ENCODE measurements around the gene CFAP299.

The CFAP299 gene

GRCh38 chr4:80540785-80541469 lies 205.4 kb downstream of the CFAP299 start:
- peak overlapping the region; percentile 29 for H3K4me2 ChIP-seq (ENCODE audit: low read depth, low read length, poor library complexity, severe bottlenecking)

GRCh38 chr4:80542747-80543146 lies 207.2 kb downstream of the CFAP299 start:
- H3K4me3 ChIP-seq (ENCODE audit: insufficient read depth, low read length, poor library complexity, severe bottlenecking): no peak overlapping the region
- H2AFZ ChIP-seq (ENCODE audit: low read depth, low read length, severe bottlenecking): no peak overlapping the region
- H3K9me2 ChIP-seq (replicated peaks; ENCODE audit: insufficient read depth, low read length): no peaks in the 10 kb centered on the region
- no peaks in the 10 kb centered on the region for H3K9me3 ChIP-seq (ENCODE audit: insufficient read depth, low read length)
- H3K36me3 ChIP-seq (ENCODE audit: low read length): no peaks in the 10 kb centered on the region
- H3K27ac ChIP-seq (ENCODE audit: low read depth, low read length): no peak overlapping the region
- no peaks in the 10 kb centered on the region for H3K27me3 ChIP-seq (ENCODE audit: low read length)
- no peaks in the 10 kb centered on the region for H4K20me1 ChIP-seq (ENCODE audit: low read depth, low read length)
- TF ChIP-seq CTCF (IDR thresholded peaks at IDR 0.05; ENCODE audit: insufficient read depth, low read length, poor library complexity, severe bottlenecking) (no peak), EZH2phosphoT487 (conservative IDR thresholded peaks at IDR 0.05; ENCODE audit: low read length) (no peak)
- H3K9ac ChIP-seq (ENCODE audit: low read length): no peak overlapping the region
- no peak overlapping the region for H3K4me2 ChIP-seq (ENCODE audit: low read depth, low read length, poor library complexity, severe bottlenecking)
- no peaks in the 10 kb centered on the region for H3K79me2 ChIP-seq (ENCODE audit: insufficient read depth, low read length)
- H3F3A ChIP-seq (ENCODE audit: insufficient read depth): no peaks in the 10 kb centered on the region

More at GRCh38 chr4:80540785-80541469, 205.4 kb downstream of the CFAP299 start:
- Histone ChIP-seq H2AFZ (ENCODE audit: low read depth, low read length, severe bottlenecking) (no peak overlapping the region), H3K27ac (ENCODE audit: low read depth, low read length) (no peak overlapping the region), H3K79me2 (ENCODE audit: insufficient read depth, low read length) (no peaks in the 10 kb centered on the region), H3K9ac (ENCODE audit: low read length) (no peak overlapping the region), H4K20me1 (ENCODE audit: low read depth, low read length) (no peaks in the 10 kb centered on the region), H3K9me3 (ENCODE audit: insufficient read depth, low read length) (no peaks in the 10 kb centered on the region), H3K27me3 (ENCODE audit: low read length) (no peaks in the 10 kb centered on the region), H3K4me3 (ENCODE audit: insufficient read depth, low read length, poor library complexity, severe bottlenecking) (no peak overlapping the region), H3K9me2 (replicated peaks; ENCODE audit: insufficient read depth, low read length) (no peaks in the 10 kb centered on the region), H3F3A (ENCODE audit: insufficient read depth) (no peaks in the 10 kb centered on the region), H3K36me3 (ENCODE audit: low read length) (no peaks in the 10 kb centered on the region)
- TF ChIP-seq CTCF (IDR thresholded peaks at IDR 0.05; ENCODE audit: insufficient read depth, low read length, poor library complexity, severe bottlenecking): no peak
- no peak for TF ChIP-seq EZH2phosphoT487 (conservative IDR thresholded peaks at IDR 0.05; ENCODE audit: low read length)

GRCh38 chr4:80560337-80560736 lies 224.8 kb downstream of the CFAP299 start:
- Histone ChIP-seq H3K9ac (ENCODE audit: low read length) (no peak overlapping the region), H4K20me1 (ENCODE audit: low read depth, low read length) (no peaks in the 10 kb centered on the region), H3K27me3 (ENCODE audit: low read length) (no peaks in the 10 kb centered on the region), H2AFZ (ENCODE audit: low read depth, low read length, severe bottlenecking) (no peak overlapping the region), H3F3A (ENCODE audit: insufficient read depth) (no peaks in the 10 kb centered on the region), H3K9me2 (replicated peaks; ENCODE audit: insufficient read depth, low read length) (no peaks in the 10 kb centered on the region), H3K4me3 (ENCODE audit: insufficient read depth, low read length, poor library complexity, severe bottlenecking) (no peak overlapping the region), H3K27ac (ENCODE audit: low read depth, low read length) (no peak overlapping the region), H3K9me3 (ENCODE audit: insufficient read depth, low read length) (no peaks in the 10 kb centered on the region), H3K79me2 (ENCODE audit: insufficient read depth, low read length) (no peaks in the 10 kb centered on the region), H3K4me2 (ENCODE audit: low read depth, low read length, poor library complexity, severe bottlenecking) (no peak overlapping the region), H3K36me3 (ENCODE audit: low read length) (no peaks in the 10 kb centered on the region)
- no peak for TF ChIP-seq CTCF (IDR thresholded peaks at IDR 0.05; ENCODE audit: insufficient read depth, low read length, poor library complexity, severe bottlenecking)
- TF ChIP-seq EZH2phosphoT487 (conservative IDR thresholded peaks at IDR 0.05; ENCODE audit: low read length): no peak
